ENCODE data around the gene SPTBN4. TPM values are rescaled to one million over a fixed set of nuclear protein-coding genes. Genes with fewer than 3 reads are reported as not detected.

The SPTBN4 gene
- total and polyA plus RNA-seq, 2 of the 4 experiments (the other 2 are of a cell fraction) = 0.72 to 0.91 TPM

DNA sequence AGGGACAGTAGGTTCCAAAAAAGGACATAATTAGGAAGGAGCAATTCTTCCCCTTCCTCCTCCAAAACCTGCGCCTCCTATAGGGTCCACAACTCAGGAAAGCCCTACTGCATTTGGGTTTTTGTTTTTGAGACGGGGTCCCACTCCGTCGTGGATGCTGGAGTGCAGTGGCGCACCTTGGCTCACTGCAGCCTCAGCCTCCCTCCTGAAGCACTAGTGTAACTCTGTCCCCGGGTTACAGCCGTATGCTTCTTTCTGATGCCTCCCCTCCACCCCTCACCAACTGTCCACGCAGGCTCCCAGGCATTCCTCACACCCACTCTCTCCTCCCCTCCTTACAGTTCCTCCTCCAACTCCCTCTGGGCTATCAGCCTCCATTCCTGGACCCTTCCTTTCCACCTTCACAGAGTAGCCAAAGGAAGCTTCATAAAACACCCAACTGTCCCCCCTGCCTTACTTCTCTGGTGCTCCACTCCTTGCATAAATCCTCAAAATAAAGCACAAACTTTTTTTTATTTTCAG is 20.5 kb upstream of the SPTBN4 start:
- H3K56ac ChIP-seq (ENCODE audit: extremely low read depth, insufficient read depth, low read length) = no peak overlapping the region
- H3K4ac ChIP-seq (ENCODE audit: low read depth, low read length) = no peak overlapping the region
- H2AK5ac ChIP-seq (ENCODE audit: low read depth, low read length) = no peak overlapping the region
- WGBS, 2 experiments (ENCODE audit: extremely low coverage in 2 of 2, insufficient read length in 1 of 2) = 88% methylated on average over 8 of the region's 8 CpGs; no CpG with 5 or more reads in 1 of the 2 experiments
- no peak overlapping the region for H4K5ac ChIP-seq (ENCODE audit: low read depth, low read length)
- H2AFZ ChIP-seq (replicated peaks; ENCODE audit: low read length, poor library complexity) = no peak overlapping the region
- DNase-seq (no peak), ATAC-seq (ENCODE audit: low read depth) (no peak)
- dilution Hi-C loops (cut with HindIII; ENCODE audit: low sequenced_read_pairs, unreplicated experiment) = no loop called here
- intact Hi-C loops (cut with micrococcal nuclease) = no loop called here
- H3K79me1 ChIP-seq (ENCODE audit: low read depth in 1 of 2, low read length in 2 of 2) = peaks cover 6 to 21% of the 10 kb centered on the region in 2 experiments; a peak in 3 of 4 replicates
- no peak overlapping the region for H2BK15ac ChIP-seq (ENCODE audit: low read depth, low read length)
- no peak overlapping the region for H4K91ac ChIP-seq (ENCODE audit: insufficient read depth, low read depth, low read length)
- BruUV-seq (replicated peaks) = no TSS peak
- H3K4me1 ChIP-seq (ENCODE audit: control insufficient read depth, insufficient read depth, low read length) = no peaks in the 10 kb centered on the region; the same call in 1 of the 2 replicates
- H4K20me1 ChIP-seq (ENCODE audit: insufficient read depth, low read length) = peaks cover 18% of the 10 kb centered on the region
- no peak overlapping the region for H3K4me2 ChIP-seq (ENCODE audit: low read depth, low read length)
- H3K9ac ChIP-seq (ENCODE audit: low read depth, low read length) = no peak overlapping the region
- ChIA-PET POLR2A (ENCODE audit: unreplicated experiment) (no interaction called here), CTCF (interaction anchor here (0.6 to 1.0 kb wide), 2 partner anchors 18 to 306 kb away, joined by 3 read pairs; no protein-coding TSS in a partner anchor)
- H3K27me3 ChIP-seq (ENCODE audit: control insufficient read depth, insufficient read depth, low read length) = no peaks in the 10 kb centered on the region
- H3K9me1 ChIP-seq (ENCODE audit: insufficient read depth, low read length) = no peaks in the 10 kb centered on the region; the same call in 1 of the 2 replicates
- H3K27ac ChIP-seq (ENCODE audit: insufficient read depth, low read length) = no peak overlapping the region
- no peak overlapping the region for H3K18ac ChIP-seq (ENCODE audit: low read depth, low read length)
- peaks cover 12% of the 10 kb centered on the region for H3K36me3 ChIP-seq (ENCODE audit: control insufficient read depth, insufficient read depth, low read length)
- no peak overlapping the region for H3K14ac ChIP-seq (replicated peaks; ENCODE audit: low read depth, low read length)
- no peak for TF ChIP-seq SMC3 (IDR thresholded peaks at IDR 0.05; ENCODE audit: low read depth, low read length)
- TF ChIP-seq RFX5 (IDR thresholded peaks at IDR 0.05; ENCODE audit: low read depth, low read length) = no peak
- no peak for TF ChIP-seq MXI1 (IDR thresholded peaks at IDR 0.05; ENCODE audit: borderline replicate concordance, low read depth, low read length)
- TF ChIP-seq CEBPB (IDR thresholded peaks at IDR 0.05; ENCODE audit: low read depth, low read length) = no peak
- no peak for TF ChIP-seq RAD21 (IDR thresholded peaks at IDR 0.05; ENCODE audit: low read length)
- TF ChIP-seq, protein P1, sequence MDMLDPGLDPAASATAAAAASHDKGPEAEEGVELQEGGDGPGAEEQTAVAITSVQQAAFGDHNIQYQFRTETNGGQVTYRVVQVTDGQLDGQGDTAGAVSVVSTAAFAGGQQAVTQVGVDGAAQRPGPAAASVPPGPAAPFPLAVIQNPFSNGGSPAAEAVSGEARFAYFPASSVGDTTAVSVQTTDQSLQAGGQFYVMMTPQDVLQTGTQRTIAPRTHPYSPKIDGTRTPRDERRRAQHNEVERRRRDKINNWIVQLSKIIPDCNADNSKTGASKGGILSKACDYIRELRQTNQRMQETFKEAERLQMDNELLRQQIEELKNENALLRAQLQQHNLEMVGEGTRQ (IDR thresholded peaks at IDR 0.05; ENCODE audit: low read depth, low read length) = no peak
- no peak overlapping the region for H2BK20ac ChIP-seq (ENCODE audit: low read depth, low read length)
- no peak overlapping the region for H2BK5ac ChIP-seq (ENCODE audit: low read depth, low read length, poor library complexity, severe bottlenecking)
- H3K9me3 ChIP-seq (ENCODE audit: control insufficient read depth, insufficient read depth, low read length) = no peaks in the 10 kb centered on the region
- H4K8ac ChIP-seq (ENCODE audit: low read depth in 2 of 2, low read length in 2 of 2) = no peak overlapping the region
- in situ Hi-C loops (cut with MboI; ENCODE audit: low sequenced_read_pairs) = no loop called here
- no peak overlapping the region for H2BK120ac ChIP-seq (ENCODE audit: low read depth, low read length)
- H3K4me3 ChIP-seq (ENCODE audit: insufficient read depth, low read depth, low read length) = no peak overlapping the region
- no peak overlapping the region for H2AK9ac ChIP-seq (replicated peaks; ENCODE audit: low read depth, low read length, poor library complexity)
- H3K23ac ChIP-seq (ENCODE audit: low read depth, low read length) = no peak overlapping the region
